Measurements from ENCODE around the gene SETD7.

Gene SETD7

GRCh38 chr4:139554642-139554892, 1.5 kb downstream of the SETD7 start:
- in situ Hi-C loops (cut with MboI; ENCODE audit: low pct_unique_long_range_greater_than_20kb, low sequenced_read_pairs), result no loop called here
- DNase-seq, result no peak

GRCh38 chr4:139553751-139554641, 2.0 kb downstream of the SETD7 start:
- in situ Hi-C loops (cut with MboI; ENCODE audit: low pct_unique_long_range_greater_than_20kb, low sequenced_read_pairs), result no loop called here
- no peak for DNase-seq

- no peak for DNase-seq
- in situ Hi-C loops (cut with MboI; ENCODE audit: low pct_unique_long_range_greater_than_20kb, low sequenced_read_pairs), result no loop called here
These were observed 3.3 kb downstream of the SETD7 start for GRCh38 chr4:139552517-139553307.

- no peak for DNase-seq
These were observed 5.1 kb downstream of the SETD7 start for GRCh38 chr4:139550724-139551429.

GRCh38 chr4:139547979-139548378, 8.0 kb downstream of the SETD7 start:
- in situ Hi-C loops (cut with MboI; ENCODE audit: low pct_unique_long_range_greater_than_20kb, low sequenced_read_pairs), result no loop called here
- no peak for DNase-seq

More at GRCh38 chr4:139550724-139551429, 5.1 kb downstream of the SETD7 start:
- in situ Hi-C loops (cut with MboI; ENCODE audit: low pct_unique_long_range_greater_than_20kb, low sequenced_read_pairs), result no loop called here

DNA sequence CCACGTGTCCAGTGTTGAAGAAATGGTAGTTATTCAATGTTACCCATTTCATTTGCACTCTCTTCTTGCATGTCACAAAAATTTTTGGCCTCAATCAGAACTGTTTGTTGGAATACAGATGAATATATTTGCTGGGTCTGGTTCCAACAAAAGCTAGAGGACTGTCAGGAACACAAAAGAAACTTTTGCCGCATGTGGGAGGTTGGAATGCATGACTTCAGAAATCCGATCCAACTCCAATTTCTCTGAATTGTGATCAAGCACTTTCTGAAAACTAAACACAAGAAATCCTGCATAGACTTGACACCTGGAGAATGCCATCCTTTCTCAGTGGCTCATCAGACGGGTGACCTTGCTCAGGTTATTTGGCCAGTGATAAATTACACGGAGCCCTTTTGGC, 15.4 kb downstream of the SETD7 start:
- in situ Hi-C loops (cut with MboI; ENCODE audit: low pct_unique_long_range_greater_than_20kb, low sequenced_read_pairs), result no loop called here
- no peak for DNase-seq

GRCh38 chr4:139540161-139540560, 15.9 kb downstream of the SETD7 start:
- in situ Hi-C loops (cut with MboI; ENCODE audit: low pct_unique_long_range_greater_than_20kb, low sequenced_read_pairs), result no loop called here
- no peak for DNase-seq

DNA sequence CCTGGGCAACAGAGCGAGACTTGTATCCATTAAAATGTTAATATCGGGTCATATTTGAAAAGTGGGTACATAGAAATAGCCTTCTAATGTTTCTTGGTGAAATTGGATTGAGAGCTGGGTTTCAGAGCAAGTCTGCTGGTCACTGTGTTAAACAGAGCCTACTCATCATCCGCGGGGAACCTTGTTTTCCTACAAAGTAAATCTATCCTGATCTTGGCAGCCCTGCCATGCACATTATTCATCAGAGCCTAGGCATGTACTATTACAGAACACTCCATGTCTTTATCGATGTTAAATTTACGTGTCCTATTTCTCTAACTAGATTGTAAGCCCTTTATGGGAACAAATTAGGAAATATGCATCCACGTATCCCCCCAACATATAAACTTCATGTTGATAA, 18.7 kb downstream of the SETD7 start:
- in situ Hi-C loops (cut with MboI; ENCODE audit: low pct_unique_long_range_greater_than_20kb, low sequenced_read_pairs), result no loop called here
- no peak for DNase-seq

DNA sequence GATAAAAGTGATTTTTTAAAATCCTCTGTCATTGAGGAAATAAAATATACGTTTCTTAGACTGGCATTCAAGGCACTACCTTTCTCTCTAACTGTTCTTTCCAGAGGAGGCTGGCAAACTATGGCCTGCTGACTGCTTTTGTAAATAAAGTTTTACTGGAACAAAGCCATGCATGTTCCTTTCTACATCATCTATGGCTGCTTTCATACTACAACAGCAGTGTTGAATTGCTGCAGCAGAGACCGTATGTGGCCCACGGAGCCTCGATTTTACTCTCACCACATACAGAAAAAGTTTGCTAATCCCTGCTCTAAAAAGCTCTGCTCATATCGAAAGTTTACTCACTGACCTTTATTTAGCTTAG, 20.2 kb downstream of the SETD7 start:
- no peak for DNase-seq
- in situ Hi-C loops (cut with MboI; ENCODE audit: low pct_unique_long_range_greater_than_20kb, low sequenced_read_pairs), result no loop called here

- no peak for DNase-seq
- in situ Hi-C loops (cut with MboI; ENCODE audit: low pct_unique_long_range_greater_than_20kb, low sequenced_read_pairs), result no loop called here
These were observed 20.7 kb downstream of the SETD7 start for GRCh38 chr4:139535228-139535870.

- in situ Hi-C loops (cut with MboI; ENCODE audit: low pct_unique_long_range_greater_than_20kb, low sequenced_read_pairs), result no loop called here
- no peak for DNase-seq
These were observed 21.6 kb downstream of the SETD7 start for GRCh38 chr4:139534287-139534950.

DNA sequence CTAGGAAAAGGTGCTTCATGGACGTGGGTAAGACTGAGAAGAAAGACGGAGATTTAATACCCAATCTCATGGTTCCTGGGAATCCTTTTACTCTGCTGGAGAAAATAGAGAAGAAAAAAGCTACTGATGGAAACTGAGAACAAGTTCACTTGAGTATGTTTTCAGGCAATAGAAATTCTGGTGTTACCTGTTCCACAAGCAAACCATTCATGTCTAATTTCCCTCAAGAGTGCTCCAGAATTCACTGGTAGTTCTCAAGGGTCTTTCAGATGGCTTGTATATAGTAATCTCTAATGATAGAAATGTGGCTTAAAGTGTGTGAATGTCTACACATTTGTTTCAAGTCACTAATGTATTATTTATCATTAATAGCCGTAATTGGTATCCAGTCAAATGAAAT, 22.5 kb downstream of the SETD7 start:
- in situ Hi-C loops (cut with MboI; ENCODE audit: low pct_unique_long_range_greater_than_20kb, low sequenced_read_pairs), result no loop called here
- no peak for DNase-seq

DNA sequence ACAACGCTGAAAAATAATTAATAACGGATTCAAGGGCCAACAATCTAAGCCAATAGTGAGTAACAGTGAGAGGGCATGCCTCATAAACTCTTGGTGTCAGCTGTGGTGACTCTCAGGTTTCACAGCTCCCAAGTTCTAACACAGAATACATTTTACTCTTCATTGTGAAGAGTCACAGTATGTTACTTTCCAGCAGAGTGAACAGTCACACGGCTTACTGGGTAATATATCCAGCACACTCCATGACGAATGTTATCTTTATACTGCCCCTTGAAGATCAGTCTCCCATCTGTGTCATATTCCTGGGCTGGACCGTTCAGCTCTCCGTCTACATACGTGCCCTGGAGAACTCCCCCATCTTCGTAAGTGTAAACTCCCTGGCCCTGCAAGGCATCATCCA, 23.1 kb downstream of the SETD7 start:
- DNase-seq, result no peak
- in situ Hi-C loops (cut with MboI; ENCODE audit: low pct_unique_long_range_greater_than_20kb, low sequenced_read_pairs), result no loop called here

DNA sequence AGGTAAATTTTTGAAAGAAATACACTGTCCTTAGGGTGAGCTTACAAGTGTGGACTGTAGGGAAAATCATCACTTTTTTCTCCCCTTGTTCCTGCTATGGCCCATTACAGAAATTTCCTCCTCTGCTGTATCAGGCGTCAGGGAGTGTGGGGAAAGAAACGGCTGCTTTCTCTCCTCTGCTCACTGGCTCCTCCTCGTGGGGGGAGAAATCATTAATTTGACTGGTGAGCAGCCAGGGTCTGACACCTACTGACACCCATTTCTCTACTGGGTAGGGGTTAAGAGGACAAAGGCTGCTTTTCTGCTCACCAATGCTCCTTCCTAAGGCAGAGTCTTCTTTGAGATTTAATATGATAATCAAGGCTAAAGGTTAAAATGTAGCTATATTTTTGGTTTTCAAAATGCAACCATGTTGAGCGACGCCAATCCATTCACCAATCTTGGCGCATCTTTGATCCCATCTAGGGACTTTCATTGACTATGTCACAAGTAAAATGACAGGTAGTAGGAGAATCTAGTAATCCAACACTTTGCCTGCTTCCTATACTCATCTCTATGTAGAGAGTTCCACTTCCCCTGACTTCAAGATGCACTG, 25.1 kb downstream of the SETD7 start:
- in situ Hi-C loops (cut with MboI; ENCODE audit: low pct_unique_long_range_greater_than_20kb, low sequenced_read_pairs), result no loop called here
- peak; percentile 71 for DNase-seq

DNA sequence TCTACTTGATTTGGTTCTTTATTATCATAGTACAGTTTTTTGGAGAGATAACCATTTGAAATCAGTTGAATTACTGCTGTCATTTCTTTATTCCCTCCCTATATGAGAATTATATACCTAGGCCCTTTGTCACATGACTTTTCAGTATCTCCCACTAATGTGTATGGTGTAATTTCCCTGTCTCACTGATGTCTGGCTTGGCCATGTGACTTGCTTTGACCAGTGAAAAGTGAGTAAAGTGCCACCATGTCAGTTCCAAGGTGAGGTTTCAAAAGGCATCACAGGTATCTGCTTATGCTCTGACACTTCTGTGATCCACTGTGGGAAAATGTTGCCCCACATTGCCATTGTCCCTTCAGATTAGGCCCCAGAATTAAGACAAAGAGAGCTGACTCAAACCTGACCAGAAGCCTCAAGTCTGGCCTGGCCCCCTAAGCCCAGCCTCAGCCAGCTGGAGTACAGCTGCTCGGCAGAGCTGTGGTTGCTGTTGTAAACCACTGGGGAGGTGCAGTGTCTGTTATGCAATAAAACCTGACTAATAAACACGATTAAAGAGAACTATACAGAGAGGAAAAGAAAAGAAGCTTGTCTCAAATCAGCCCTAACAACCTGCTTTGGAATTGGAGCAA, 27.5 kb downstream of the SETD7 start:
- peak; percentile 32 for DNase-seq
- in situ Hi-C loops (cut with MboI; ENCODE audit: low pct_unique_long_range_greater_than_20kb, low sequenced_read_pairs), result no loop called here

- in situ Hi-C loops (cut with MboI; ENCODE audit: low pct_unique_long_range_greater_than_20kb, low sequenced_read_pairs), result no loop called here
- DNase-seq, result no peak
These were observed 29.1 kb downstream of the SETD7 start for GRCh38 chr4:139526928-139527327.

GRCh38 chr4:139525414-139525813, 30.6 kb downstream of the SETD7 start:
- no peak for DNase-seq
- in situ Hi-C loops (cut with MboI; ENCODE audit: low pct_unique_long_range_greater_than_20kb, low sequenced_read_pairs), result no loop called here

DNA sequence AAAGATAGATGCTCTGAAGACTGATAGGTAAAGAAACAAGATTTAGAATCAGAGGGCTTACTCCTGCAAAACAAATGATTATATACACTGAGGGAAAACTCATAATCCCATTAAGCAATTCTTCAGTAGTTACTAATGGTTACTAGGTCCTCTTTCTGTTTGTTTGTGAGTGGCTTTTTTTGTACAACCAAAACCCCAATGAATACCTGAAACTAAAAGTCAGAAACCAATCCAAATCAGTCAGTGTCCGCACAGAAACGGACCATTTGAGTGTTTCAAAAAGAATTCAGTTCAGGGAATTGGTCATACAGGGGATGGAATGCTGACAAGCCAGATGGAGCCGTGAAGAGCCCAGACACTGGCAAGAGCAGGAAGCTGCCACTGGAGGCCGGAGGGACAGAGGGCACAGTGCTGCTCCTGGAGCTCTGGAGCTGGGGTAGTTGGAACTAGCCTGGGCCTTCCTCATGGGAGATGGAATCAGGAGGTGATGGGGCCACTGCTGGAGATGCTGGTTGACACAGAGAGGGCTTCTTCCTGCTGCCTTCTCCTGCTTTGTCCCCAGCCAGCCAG, 31.9 kb downstream of the SETD7 start:
- no peak for DNase-seq

More for the DNA sequence above, 31.9 kb downstream of the SETD7 start:
- in situ Hi-C loops (cut with MboI; ENCODE audit: low pct_unique_long_range_greater_than_20kb, low sequenced_read_pairs), result no loop called here
